Dermis microvascular lymphatic vessel endothelial cell (primary cell): Measurements from ENCODE around the gene OLFM1. TPM values are rescaled to one million over a fixed set of nuclear protein-coding genes. Genes with fewer than 3 reads are reported as not detected.
"Not testable (repeated sequence)": the region's sequence is repeated elsewhere in the genome, so short reads cannot be mapped to it uniquely, and the experiment has no call there.

Experiments used
- DNase-seq, 2 donors: peaks; one replicate each; pipeline versions ENCODE4 v3.0.0 to v3.0.0-alpha.2; 2010; ENCODE audit warnings: low read depth in 2 of 2
- total RNA-seq: library from RNA; depleted of rRNA; stranded (reverse); fragments of >200 nt; gene quantifications from 2 replicates; pipeline ENCODE4 v1.2.1, GENCODE V29; 2014

The OLFM1 gene
- total RNA-seq, 1 donor from 2014 or later, result 16.2 TPM

DNA sequence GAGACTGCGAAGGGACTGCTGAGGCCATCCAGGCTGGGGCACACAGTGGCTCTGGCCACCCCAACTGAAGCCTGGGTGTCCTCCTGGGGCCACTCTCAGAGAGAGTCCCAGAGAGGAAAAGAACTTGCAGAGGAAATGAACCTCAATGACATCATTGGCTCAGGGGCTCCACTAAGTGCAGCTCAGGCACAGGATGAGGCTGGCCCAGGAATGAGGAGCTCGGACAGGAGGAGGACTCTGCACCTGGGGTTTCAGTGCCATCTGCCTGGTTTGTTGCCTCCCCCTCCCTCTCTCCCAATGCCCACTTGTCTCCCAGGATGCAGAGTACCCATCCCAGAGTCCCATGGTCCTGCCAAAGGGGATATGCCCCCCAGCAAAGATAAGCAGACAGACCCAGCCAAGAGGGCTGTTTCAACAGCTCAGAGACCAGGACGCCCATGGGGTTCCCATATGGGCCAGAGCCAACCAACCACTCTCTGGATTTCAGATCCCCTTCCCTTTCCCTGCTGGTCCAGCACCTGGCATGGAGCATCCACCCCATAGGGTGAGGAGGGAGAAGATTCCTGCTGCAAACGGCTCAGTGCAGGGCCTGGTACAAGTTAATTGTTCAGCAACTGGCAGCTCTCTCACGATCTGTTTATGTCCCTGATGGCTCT is 26.9 kb upstream of the OLFM1 start:
- no peak for DNase-seq

DNA sequence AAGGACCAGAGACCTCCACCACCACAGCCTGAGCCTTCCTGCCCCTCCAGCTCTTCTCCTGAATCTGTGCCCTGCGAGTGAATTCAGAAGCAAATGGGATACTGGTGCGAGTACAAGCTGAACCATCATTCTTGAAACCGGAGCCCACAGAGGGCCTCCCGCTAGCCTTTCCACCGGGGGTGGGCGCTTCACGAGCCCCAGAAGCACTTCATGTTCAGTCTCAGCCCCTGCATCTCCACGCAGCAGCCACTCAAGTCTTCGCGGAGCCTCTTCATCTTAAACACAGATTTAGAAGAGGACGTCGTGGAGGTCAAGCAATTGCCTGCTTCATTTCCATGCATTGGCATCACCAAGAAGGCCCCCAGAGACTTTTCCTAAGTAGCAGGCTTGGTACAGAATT is 26.0 kb upstream of the OLFM1 start:
- no peak for DNase-seq

DNA sequence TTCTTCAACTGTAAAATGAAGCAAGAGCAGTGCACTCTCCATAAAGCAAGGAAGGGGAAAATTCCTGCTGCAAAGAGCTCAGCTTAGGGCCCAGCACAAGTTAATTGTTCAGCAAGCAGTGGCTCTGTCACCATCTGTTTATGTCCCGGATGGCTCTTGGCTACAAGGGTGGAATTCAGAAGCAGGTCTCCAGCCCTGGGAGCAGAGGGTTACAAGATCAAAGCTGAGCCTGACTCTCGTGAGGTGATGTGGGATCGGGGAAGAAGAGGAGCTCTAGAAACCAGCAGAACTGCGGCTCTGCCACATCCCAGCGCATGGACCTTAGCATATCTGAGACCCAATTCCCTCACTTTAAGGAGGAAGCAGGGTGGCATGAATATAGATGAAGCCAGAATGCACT is 25.2 kb upstream of the OLFM1 start:
- DNase-seq, result no peak

DNA sequence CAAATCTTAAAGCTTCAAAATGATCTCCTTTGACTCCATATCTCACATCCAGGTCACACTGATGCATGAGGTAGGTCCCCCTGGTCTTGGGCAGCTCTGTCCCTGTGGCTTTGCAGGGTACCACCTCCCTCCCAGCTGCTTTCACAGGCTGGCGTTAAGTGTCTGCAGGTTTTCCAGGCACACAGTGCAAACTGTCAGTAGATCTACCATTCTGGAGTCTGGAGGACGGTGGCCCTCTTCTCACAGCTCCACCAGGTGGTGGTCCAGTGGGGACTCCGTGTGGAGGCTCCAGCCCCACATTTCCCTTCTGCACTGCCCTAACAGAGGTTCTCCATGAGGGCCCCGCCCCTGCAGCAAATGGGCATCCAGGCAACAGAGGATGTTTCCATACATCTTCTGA is 24.0 kb upstream of the OLFM1 start:
- DNase-seq, result not testable (repeated sequence)

DNA sequence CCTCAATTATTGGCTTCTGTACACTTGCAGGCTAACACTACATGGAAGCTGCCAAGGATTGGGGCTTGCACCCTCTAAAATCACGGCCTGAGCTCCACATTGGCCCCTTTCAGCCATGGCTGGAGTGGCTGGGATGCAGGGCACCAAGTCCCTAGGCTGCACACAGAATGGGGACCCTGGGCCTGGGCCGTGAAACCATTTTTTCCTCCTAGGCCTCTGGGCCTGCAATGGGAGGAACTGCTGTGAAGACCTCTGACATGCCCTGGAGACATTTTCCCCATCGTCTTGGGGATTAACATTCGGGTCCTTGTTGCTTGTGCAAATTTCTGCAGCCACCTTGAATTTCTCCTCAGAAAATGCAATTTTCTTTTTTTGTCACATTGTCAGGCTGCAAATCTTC is 23.6 kb upstream of the OLFM1 start:
- DNase-seq, result not testable (repeated sequence)

DNA sequence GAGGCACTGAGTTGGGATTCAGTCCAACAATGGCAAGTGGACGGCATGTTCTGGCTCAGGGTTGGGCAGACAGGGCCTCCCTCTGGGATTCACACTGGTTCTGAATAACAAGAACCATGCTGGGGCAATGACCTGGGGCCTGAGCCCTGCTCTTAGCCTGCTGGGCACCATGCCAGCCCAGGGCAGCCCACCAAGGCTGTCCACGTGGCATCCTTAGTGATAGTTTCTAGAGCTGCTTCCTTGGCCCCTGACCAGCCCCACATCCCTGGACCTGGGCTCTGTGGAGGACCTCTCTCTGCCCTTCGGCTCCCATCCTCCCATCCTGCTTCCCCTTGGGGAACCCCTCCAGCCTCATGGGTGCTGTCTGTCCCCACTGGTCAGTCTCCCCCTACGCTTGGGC is 22.3 kb upstream of the OLFM1 start:
- no peak for DNase-seq

DNA sequence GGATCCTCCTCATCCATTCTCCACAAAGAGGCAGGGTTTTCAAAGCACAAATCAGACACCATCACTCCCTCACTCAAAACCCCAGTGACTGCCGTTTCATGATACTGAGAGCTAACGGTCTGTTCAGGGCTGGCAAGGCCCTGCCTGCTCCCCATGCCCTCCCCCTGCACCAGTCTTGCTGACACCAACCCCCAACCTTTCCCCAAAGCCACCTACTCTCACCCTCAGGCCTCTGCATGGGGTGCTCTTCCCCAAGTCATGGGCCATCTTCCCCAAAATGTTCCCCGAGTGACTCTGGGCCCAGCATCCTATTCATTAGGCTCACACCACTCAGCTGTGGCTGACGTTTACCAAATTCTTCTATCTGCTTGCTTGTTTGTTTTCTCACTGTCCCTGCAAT is 21.7 kb upstream of the OLFM1 start:
- no peak for DNase-seq

DNA sequence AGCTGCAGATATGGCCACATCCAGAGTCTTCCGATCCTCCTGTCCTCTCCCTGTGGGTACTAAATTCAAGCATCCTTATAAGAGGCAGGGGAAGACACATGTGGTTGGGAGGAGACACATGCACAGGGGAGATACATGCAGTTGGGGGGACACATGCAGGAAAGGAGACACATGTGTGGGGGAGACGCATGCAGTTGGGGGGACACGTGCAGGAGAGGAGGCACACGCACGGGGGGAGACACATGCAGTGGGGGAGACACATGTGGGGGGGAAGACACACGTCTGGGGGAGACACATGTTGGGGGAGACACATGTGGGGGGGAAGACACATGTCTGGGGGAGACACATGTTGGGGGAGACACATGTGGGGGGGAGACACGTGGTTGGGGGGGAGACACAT is 21.2 kb upstream of the OLFM1 start:
- DNase-seq, result no peak

DNA sequence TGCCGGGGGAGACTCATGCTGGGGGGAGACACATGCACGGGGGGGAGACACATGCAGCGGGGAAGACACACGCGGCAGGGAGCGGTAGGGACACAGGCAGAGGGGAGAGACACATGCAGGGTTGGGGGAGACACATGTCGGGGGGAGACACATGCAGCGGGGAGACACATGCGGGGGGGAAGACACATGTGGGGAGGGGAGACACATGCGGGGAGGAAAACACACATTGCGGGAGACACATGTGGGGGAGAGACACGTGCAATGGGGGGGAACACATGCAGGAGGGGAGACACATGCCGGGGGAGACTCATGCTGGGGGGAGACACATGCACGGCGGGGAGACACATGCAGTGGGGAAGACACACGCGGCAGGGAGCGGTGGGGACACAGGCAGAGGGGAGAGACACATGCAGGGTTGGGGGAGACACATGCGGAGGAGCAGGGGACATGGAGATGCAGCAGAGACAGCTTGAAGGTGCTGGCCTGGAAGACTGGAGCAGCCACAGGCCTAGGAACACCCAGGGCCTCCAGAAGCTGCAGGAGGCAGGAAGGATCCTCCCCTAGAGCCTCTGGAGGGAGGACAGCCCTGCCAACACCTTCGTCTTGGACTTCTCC is 20.3 kb upstream of the OLFM1 start:
- DNase-seq, result no peak

DNA sequence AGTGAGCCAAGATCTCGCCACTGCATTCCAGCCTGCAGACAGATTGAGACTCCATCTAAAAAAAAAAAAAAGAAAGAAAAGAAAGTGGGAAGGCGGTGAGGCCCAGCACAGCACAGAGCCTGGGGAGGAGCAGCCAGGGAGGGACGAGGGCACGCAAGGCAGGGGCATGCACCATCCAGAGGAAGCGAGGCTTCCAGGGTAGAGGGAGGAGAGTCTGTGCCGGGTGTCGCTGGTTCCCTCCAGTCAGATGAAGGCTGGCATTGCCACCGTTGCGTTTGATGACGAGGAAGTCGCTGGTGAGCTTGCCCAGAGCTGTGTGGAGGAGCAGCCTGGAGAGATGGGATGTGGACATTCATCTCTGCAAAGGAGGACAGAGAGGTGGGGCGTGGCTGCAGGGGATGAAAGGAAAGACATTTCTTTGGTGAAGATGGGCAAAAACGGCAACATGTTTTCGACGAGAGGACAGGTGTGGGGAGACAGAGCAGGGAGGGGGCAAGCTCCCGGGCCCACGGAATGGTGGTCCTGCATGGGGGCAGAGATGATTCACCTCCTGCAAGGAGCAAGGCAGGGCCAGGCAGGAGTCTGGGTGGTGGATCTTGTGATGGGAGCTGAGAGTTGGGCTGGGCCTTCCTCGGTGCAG is 18.6 kb upstream of the OLFM1 start:
- DNase-seq, result no peak

DNA sequence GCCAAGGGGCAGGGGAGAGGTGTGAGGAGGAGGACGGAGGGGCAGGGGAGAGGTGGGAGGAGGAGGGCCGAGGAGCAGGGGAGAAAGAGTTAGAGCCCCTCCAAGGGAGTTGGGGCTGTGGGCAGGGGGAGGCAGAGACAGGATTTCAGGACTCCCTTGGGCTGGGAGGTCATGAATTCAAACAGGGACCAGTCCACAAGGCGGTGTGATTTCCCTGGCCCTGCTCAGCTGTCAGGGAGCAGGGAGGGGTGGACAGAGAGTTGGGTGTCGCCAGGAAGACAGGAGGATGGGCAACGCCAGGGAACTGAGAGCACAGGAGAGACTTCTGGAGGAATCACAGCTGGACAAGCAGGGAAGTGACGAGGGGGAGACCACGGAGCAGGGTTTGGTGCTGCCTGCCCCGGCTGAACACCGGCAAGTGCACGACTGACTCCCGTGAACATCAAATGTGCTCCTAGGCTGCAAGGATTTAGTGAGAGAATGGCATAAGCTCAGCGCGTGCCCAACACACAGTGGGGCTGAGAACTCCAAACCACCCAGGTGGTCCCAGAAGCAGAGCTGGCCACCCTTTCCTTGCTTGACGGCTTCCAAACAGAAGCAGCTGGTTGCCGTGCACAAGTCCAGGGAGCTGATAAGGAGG is 17.8 kb upstream of the OLFM1 start:
- DNase-seq, result no peak

DNA sequence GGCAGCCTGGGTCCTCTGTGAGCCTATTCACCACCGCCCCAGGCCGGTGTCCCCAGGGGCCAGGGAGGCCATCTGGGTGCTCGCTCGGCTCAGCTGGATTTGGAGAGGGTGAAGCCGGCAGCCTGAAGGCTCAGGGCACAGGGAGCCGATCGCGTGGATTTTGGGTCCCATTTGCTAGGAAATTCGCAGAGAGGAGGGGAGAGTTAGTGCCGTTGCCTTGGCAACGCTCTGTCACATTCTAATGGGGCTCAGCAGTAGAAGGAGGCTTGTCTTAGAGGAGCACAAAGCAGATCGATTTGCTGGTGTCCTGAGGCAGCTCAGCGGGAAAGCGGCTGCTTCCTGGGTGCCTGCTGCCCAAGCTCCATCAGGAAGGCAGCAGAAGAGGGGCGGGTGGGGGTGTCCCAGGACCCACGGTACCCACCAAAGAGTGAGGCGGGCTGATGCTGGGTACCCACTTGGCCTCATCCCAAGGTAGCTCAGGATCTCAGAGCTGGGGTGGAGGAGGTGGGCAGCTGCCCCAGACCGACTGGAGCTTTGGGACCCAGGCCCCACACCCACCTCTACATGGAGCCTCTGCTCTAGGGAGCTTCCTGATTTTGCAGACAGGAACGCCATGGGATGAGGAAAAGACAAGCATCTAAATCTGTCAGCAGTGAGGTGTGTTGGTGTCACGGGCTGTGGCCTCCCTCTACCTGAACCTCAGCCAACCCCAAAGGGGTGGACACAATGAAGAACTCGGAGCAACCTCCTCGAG is 17.1 kb upstream of the OLFM1 start:
- DNase-seq, result no peak

DNA sequence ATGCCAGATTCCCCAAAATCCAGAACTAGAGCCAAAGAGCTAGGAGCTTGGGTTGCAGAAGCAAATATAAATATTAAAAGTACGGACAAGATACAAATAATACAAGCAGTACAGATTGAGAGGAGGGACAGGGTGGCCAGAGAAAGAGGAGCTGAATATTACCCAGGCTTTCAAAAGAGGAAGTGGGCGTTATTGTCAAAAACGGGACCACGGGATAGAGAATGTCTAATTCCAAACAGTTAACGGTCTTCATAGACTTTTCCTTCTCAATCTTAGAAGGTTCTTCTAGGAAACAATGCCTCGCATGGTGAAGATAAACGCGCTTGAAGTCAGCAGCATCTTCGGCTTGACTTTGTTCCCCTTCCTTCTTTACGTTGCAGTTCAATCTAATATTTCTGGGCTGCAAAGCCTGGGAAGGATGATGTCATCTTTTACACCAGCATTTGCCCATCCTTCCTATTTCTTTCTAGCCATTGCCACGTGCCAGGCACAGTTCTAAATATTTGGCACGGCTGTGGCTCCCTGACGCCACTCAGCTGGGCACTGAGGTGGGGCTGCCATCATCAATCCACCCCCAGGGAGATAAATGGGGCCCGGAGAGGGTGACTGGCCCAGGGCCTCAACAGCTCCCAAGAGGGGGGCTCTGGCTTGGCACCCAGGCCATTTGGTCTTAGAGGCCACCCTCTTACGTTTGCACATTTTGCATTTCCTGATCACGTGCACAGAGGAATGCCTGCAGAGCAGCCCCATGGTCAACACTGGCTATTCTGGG is 16.3 kb upstream of the OLFM1 start:
- no peak for DNase-seq

DNA sequence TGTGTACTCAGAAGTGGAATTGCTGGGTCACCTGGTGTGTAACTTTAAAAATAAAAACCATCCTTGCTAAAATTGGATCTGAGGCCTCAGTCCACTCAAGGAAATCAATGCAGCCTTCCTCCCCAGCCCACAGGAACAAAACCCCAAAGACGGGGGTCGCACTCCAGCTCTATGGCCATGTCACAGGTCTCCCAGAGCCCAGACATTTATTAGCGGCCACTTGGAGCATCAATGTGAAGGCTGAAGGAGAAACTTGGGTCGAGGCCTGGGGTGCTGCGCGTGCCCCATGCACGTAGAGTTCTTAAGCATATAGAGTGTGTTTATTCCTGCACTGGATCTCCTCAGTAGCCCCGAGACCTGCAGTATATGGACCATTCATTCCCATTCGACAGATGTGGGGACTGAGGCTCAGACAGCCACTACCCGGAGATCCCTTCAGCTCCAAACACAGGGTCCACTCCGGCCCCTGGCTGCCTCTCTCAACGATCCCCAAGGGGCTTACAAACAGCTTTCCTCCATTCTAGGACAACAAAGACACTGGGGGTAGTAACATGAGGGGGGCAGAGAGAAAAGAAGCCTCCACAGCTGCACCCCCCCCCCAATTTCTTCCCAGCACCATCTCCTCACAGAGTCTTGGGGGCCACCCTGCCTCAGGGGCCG is 14.3 kb upstream of the OLFM1 start:
- no peak for DNase-seq

DNA sequence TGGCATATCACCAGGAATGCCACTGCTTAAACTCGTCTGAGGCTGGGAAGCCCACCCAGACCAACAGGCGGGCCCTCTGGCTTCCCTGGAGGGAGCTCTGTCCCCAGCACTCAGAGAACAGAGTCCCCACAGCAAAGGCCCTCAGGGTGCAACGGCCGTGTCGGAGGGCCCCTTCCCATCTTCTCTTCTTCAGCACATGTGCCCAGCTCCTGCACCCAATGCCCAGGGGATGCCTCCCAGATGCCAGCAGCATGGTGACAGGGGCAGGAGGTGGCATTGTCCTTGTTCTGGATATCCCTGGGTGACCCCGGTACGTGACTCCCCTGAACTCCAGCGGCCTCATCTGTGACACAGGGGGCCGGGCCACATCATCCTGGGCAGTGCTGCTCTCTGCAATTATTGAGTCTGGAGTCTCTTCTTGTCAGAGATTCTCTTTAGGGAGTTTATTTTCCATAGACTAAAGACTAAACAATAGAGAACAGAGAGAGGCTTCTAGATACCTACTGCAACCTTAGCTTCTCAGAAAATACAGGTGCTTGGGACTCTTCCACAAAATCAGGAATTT is 13.6 kb upstream of the OLFM1 start:
- no peak for DNase-seq

DNA sequence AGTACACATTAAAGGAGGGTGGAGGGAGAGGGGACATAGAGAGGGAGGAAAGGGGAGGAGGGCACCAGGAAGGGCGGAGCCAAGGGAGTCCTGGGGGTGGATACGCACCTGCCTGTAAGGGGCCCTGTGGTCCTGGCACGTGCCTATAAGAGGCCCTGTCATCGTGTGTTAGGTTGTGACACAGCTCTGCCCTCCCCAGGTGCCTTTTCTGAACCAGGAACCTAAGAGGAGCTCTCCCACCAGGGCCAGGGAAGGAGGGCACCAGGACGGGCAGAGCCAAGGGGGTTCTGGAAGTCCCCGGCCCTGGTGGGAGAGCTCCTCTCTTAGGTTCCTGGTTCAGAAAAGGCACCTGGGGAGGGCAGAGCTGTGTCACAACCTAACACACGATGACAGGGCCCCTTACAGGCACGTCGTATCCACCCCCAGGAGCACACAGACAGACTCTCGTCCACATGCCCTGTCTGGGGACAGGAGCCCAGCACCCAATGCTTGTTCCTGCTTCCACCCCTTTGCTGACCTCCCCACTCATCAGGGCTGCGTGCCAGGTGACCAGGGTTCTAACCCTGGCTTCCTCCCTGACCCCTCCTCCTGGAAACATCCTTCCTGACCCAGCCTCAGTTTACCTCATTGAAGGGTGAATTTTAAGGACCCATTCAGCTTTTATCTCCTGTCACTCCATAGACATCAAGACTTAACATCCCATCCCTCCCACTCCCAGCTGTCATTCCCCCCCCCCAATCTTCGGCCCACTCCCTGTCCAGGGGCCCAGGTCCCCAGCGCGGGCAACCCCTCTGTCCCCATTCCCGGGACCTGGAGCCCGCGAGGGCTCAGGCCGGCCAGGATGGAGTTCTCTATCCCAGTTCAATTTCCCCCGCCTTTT is 12.9 kb upstream of the OLFM1 start:
- no peak for DNase-seq

DNA sequence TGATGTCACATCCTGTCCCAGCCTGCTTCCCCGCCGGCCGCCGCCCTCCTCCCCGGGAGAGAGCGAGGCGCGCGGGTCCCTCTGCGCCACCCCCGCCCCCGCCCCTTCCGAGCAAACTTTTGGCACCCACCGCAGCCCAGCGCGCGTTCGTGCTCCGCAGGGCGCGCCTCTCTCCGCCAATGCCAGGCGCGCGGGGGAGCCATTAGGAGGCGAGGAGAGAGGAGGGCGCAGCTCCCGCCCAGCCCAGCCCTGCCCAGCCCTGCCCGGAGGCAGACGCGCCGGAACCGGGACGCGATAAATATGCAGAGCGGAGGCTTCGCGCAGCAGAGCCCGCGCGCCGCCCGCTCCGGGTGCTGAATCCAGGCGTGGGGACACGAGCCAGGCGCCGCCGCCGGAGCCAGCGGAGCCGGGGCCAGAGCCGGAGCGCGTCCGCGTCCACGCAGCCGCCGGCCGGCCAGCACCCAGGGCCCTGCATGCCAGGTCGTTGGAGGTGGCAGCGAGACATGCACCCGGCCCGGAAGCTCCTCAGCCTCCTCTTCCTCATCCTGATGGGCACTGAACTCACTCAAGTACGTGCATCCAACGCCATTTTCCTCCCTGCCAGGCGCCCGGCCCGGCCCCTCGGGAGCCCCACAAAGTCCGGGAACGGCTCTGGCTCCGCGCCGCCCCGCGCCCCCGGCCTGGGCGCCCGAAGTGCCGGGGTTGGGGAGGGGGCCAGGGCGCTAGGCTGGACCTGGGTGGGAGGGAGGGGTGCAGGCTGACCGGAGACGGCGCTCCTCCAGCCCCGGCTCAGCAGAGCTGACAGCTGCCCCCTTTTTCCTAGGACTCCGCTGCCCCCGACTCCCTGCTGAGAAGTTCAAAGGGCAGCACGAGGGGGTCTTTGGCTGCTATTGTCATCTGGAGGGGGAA is 12.0 kb upstream of the OLFM1 start:
- DNase-seq, result no peak

DNA sequence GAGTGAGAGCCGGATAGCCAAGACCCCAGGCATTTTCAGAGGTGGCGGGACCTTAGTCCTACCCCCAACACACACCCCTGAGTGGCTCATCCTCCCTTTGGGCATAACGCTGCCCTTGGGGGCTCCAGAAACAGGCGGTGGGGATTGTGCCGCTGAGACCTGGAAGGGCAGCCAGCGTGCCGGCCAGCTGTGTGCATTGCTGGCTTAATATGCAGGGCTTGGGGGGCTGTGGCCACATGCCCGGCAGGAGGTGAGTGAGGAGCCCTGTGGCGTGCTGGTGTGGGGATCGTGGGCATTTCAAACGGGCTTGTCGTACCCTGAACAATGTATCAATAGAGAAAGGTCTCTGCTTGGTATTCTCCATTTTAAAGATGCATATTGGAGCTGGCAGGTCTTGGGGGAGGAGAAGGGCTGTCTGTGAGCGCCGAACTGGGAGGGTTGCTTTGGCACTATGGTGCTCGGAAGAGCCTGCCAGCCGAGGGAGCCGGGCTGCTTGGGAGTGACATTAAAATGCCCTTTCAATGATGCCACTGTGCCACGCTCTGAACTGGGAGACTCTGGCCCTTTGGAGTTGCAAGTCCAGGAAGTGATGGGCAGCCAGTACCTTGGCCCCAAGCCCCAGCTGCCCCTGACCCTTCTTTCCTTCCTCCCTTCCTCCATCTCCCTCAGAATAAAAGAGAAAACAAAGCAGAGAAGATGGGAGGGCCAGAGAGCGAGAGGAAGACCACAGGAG is 11.2 kb upstream of the OLFM1 start:
- no peak for DNase-seq
